NCI-H128 (cell line): ENCODE measurements around the gene SMCP.

Source experiments
- DNase-seq: peaks from one replicate; lab custom pipeline; 2025; ENCODE audit not compliant: unreplicated experiment; lab: John Stamatoyannopoulos, UW

SMCP gene

DNA sequence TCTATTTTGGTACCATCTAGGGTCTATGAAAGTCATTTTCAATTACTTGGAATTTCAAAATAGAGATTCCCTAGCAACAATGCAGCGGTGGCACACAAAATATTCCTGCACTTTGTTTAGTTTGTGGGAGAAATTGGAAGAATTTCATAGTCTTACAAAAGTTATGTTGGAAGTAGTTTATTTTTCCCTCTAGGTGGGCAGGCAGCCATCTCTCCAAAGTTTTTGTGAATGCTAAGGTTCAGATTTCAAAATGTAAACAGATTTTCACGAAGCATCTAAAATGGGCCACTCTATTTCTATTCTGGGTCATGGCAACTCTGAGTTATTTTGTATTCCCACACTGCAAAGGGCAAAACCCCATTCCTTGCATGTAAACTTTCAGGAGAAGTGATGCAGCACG is 8.0 kb downstream of the SMCP start:
- no peak for DNase-seq

DNA sequence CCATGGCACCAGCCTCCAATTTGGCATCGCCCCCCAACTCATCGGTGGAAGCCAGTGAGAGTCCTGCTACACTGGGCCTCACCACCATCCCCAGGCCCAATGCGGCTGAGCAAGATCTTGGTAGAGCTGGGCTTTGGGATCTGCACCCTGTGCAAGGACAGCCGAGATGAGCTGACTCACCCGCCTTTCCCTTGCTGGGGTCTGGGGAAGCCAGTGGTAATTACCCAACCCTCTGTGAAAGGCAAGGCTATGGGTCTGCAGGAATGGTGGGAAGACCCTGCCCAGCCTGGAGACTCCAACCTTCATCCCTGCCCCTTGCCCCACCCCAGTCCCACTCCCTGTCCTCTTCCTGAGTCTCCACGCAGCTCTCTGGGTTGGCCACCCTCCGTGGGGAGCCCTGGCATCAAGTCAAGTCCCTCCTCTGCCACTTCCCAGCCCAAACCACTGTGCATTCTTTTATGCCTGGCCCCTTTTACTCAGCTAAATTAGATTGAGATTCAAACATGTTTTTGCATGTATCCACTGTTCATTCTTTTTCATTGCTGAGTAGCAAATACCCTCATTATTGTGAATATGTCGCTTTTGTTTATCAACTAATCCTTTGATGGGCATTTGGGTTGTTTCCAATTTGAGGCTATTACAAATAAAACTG is 8.8 kb downstream of the SMCP start:
- no peak for DNase-seq

DNA sequence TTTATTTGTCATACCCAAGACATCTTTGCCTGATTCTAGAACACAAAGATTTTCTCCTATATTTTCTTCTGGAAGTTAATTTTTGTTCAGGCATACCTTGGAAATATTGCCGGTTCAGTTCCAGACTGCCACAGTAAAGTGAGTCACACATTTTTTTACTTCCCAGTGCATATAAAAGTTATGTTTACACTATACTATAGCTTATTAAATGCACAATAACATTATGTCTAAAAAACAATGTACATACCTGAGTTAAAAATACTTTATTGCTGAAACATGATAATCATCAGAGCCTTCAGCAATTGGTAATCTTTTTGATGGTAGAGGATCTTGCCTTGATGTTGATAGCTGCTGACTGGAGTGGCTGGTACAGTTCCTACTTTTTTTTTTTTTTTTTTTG is 10.0 kb downstream of the SMCP start:
- no peak for DNase-seq

DNA sequence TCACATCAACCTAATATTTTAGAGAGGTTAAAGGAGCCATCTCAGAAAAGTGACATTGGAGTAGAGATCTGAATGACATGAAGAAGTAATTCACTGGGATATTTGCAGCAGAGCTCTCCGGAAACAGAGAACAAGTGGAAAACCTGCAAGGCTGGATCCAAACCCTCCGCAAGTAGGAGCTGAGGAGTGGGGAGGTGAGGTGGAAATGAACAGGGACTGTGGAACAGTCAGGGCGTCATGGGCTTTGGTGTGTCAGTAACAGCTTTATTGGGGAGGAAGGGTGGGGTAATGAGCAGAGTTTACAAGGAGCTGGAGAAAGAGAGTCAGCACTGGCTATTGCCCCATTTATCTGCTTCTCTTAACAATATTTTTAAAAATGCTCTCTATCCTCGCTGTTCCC is 20.9 kb downstream of the SMCP start:
- no peak for DNase-seq

DNA sequence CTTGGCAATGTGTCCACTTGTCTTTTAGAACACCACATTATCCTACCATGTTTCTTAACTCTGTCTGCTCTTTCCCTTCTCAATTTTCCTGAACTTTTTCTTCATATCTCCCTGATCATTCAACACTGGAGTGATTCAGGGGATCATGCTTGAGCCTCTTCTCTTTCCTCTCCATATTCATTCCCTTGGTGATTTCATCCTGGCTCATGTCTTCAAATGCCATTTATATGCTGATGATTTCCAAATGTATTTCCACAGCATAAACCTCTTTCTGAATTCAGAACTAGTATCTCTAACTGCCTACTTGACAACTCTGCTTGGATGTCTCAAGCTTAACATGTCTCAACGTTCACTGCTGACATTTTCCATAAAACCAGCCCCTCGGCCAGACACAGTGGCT is 21.8 kb downstream of the SMCP start:
- DNase-seq, result no peak

DNA sequence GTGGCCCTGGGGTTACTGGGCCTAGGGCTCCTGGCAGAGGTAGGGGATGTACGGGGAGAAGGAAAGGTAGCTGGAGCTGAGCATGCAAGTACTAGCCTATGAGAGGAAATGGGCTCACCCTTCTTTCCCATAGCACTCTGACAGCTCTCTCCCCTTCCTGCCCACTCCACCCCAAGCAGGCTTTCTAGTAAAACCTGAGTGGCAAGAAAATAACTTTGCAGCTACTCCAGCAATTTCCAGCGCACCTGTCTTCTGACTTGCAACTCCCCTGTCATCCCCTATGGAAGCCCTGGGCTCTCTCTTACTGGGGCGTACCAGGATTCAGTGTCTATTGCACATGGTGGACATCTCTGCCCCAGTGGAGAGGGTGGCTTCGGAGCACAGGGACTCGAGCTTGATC is 23.5 kb downstream of the SMCP start:
- DNase-seq, result no peak

DNA sequence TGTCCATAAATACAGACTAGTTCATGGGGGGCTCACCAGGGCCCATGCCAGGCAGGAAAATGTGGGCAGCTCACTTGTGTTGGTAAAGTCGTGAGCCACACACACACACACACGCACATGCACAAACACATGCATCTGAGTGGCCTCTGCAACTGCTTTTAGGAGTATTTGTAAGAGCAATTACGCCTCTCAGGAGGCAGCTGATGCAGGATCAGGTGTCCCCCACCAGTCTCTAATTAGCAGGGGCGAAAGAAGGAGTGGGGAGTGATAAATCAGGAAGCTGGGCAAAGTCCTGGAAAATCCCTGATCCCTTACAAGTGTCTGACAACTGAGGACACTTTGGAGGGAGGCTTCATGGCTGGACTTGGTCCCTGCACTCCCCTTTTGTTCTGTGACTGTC is 24.5 kb downstream of the SMCP start:
- peak; percentile 13 for DNase-seq

DNA sequence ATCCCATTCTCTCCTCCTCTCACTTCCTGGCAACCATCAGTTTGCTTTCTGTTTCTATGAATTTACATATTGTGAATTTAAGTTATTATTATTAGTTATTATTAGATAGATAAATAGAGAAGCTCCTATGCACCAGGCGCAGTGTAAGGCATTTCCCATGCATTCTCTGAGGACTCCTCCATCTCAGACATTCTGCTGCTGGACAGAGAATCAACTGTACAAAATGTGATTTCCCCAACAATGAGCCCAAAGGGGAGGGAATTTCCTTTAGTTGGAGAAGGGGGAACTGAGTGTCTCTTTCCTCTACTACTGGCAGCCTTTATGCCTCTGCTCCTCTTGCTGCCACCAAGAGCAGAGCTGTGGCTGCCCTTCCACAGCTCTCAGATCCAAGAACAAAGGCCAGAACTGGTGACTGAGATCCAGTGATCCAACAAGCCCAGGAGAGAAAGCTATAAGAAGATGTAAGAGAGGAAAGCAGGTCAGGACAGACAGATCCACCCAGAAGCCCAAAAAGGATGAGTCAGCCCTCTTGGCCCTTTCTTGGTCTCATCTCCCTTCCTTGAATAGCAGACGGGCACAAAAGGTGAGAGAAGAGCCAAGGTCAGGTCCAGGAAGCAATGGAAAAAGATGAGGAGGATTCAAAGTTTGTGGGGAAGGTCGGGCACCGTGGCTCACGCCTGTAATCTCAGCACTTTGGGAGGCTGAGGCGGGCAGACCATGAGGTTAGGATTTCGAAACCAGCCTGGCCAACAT is 26.7 kb downstream of the SMCP start:
- DNase-seq, result no peak

DNA sequence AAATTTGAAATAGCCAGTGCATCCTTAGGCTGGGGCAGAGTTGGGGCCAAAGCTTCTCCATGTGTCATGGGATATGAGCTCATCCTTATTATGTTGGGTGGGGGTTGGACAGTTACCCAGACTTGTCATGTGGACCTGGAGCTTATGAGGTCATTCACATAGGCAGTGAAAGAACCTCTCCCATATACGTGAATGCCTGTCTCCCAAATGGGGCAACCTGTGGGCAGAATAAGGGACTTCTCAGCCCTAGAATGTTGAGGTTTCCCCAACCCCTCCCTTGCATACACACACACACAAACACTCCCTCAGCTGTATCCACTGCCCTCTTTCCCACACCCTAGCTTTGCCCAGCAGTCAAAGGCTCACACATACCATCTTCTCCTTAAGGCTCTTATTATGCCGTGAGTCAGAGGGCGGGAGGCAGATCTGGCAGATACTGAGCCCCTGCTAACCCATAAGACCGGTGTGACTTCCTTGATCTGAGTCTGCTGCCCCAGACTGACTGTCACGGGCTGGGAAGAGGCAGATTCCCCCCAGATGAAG is 28.0 kb downstream of the SMCP start:
- no peak for DNase-seq

DNA sequence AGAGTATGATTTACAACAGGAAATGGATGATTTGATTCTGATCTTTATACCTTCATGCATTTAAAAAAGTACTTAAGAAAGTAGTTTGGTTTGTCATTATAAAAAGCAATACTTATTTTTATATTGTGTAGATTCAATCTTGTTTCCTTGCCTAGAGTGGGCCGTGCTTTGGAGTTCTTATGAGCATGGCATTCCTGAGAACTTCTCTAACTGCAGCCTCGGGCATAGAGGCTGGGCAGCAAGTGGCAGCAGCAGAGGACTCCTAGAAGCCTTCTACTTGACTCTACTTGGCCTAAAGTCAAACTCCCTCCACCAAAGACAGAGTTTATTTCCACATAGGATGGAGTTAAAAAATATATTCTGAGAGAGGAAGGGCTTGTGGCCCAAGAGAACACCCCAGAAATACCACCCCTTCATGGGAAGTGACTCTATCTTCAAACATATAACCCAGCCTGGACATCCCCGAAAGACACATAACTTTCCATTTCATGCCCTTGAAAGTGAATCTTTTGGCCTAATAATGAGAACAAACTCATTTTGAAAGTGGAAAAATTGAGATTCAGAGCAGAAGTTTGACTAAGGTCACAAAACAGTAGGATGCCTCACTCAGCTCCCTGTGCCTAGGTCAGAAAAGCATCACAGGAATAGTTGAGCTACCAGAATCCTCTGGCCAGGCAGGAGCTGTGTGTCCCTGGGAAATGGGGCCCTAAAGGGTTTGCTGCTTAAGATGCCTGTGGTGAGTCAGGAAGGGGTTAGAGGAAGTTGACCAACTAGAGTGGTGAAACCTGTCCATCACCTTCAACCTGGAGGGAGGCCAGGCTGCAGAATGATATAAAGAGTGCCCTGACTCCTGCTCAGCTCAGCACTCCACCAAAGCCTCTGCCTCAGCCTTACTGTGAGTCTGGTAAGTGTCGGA is 29.8 kb downstream of the SMCP start, which contains the start of gene IVL:
Gene IVL, plus strand, starts transcription at position 861 of the 916 bp plus-strand sequence. CDS start 1,252 bp downstream, outside the sequence.
- DNase-seq, result no peak

DNA sequence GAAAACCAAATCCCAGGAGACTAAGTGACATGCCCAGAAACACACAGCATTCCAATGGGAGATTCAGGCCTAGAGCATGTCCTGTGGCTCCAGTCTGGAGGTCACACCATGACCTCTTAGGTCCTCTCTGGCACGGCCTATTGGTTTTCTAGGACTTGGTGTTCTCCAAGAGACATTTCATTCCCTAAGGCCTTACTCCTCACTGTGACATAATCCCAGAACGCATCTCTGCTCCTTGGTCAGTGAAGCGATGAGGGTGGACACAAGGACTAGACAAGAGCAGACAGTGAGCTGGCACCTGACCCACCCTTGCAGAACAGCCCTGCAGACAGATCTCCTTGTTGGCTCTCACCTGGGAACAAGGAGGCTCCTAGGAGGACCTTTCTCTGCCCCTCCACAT is 31.1 kb downstream of the SMCP start:
- DNase-seq, result no peak

DNA sequence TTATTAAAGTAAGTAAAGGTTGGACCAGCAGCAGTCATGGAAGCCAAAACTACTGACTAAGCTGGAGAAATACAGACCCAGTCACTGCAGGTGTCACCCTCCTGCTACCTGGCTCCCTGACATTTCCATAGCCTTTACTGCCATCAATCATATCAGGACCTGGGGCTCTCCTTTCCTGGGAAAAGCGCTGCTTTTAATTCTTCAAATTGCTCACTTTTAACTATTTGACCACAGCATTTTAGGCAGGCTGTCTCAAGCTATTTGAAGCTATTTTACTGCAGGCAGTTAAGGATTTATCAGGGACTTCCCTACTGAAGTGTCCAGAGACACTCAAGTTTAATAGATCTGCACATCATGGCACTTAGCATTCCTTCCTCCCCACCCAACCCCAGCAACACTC is 34.3 kb downstream of the SMCP start:
- DNase-seq, result no peak

DNA sequence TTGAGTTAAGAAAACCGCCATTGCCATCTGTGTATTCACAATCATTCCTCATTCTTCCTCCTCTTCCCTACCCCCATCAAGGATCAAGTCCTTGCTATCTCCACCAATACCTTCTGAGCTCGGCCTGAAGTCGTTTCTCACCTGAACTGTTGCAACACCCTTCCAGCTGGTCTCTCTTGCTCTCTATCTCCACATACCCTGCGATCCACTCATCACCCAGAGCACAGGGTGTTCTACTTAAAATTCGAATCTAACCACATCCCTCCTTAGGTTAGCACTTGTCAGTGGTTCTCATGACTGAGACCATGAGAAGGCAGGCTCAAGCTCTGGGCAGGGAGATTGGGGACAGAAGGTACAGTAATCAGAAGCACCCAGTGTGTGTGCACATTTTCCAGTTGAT is 34.8 kb downstream of the SMCP start:
- no peak for DNase-seq

DNA sequence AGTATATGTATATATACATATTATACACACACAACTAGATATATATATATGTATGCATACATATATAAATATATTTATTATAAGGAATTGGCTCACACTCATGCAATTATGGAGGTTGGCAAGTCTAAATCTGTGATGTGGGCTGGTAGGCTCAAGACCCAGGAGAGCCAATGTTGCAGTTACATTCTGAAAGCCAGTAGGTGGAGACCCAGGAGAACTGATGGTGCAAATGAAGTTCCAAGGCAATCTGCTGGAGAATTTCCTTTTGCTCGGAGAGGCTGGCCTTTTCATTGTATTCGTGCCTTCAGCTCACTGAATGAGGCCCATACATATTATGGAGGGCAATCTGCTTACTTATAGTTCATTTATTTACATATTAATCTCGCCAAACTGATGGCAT is 39.7 kb downstream of the SMCP start:
- no peak for DNase-seq

DNA sequence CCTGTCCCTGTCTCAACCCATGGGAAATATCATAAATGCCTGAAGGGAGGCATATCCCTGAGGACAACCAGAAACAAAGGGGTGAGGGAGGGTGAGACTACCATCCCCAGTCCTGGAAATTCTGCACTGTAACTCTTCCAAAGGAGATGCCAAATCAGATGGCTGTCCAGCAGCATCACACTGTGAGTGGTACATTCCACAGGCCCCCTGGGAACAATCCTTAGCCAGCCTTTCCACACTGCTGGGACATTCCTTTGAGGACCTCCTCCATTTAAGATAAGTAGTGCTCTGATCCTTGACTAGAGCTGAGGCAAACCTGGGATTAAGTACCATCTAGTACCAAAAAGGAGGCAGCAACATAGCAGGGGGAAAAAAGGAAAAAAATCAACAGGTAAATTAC is 40.9 kb downstream of the SMCP start:
- DNase-seq, result no peak

DNA sequence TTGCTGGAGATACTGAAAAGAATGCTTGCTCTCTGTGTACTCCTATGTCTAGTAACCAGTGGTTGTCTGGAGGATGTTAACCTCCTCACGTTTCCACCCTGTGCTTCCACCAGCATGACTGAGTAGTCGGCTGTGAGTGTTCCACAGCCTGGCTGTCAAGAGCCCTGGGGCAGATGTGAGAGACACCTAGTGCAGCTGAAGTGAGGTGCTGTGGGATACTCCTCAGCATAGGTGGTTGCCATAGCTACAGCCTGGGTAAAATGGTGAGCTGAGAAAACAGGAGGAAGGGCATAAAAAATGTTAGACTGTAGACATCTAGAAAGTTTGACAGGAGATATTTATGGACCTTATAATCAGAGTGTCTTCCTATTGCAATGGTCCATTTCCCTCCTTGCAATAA is 46.1 kb downstream of the SMCP start:
- no peak for DNase-seq

DNA sequence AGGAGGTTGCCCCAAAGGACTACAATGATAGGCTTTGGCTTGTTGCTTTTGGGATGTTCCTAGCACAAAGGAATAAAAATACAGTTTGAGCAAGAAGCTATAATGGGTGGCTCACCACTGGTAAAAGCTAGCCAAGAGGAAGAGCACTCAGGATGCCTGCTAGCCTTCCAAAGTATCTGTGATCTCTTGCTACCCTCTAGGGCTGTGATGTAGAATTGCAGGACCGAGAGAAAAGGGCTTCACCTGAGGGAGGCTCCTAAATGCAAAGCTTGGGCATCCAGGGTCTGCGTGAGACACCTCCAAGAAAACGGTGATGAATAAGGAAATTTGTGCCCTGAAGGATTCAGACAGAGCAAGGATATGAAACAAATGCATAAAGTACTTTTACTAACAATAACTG is 48.0 kb downstream of the SMCP start:
- no peak for DNase-seq

DNA sequence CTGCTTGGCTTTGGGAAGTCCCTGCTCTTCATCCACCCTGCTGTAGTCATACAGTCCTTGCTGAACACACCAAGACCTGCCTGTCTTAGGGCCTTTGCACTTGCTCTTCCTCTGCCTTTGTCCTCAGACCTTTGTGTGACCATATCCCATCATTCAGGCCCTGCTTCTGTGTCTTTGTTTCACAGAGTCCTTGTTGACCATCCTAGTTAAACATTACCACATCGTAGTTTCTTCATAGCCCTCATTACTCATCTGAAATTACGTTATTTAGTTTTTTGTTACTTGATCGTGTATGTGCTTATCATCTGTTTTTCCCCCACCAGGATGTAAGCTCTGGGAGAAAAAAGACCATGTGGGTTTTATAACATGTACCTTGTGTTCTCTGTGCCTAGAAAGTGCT is 50.5 kb downstream of the SMCP start:
- DNase-seq, result no peak

DNA sequence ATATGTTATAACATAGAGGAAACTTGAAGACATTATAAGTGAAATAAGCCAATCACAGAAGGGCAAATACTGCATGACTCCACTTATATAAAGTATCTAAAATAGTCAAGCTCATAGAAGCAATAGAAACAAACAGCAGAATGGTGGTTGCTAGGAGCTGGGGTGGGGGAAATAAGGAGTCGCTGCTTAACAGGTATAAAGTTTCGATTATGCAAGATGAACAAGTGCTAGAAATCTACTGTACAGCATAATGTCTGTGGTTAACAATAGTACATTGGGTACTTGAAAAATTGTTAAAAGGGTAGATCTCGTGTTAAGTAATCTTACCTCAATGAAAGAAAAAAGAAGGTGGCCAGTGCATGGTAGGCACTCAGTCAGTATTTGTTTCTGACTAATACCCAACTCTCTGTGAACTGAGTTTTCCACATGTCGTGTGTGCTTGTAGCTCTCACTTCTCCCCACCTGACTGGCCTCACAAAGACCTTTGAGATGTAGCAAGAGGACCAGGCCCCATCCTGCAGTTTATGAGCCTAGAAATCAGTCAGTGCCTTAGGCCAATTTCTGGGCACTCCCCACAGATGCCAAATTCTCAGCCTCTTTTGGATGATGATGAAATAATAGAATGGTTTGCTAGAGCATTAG is 54.2 kb downstream of the SMCP start:
- no peak for DNase-seq

DNA sequence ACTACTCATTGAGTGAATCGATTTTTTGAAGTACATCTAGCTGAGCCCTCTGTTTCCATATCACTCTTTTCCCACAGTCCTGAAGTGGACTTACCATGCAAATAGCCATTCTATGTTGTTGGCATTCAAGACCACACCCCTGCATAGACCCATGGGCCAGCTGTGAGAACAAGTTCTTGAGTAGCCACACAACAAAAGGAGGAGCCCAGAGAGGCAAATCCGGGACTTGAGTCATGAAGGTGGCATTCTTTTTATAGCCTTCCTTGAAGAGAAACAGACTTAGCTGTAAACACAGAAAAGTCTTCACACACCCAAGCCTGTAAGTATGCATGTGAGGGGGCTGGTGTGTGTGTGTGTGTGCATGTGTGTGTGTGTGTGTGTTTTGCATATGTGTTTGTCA is 55.1 kb downstream of the SMCP start:
- DNase-seq, result no peak
